ENCODE results near the gene PARP3.
A peak's percentile ranks its signal among the peaks of the same experiment; 100 is the strongest.
"Not testable (repeated sequence)": the region's sequence is repeated elsewhere in the genome, so short reads cannot be mapped to it uniquely, and the experiment has no call there.

PARP3 gene

DNA sequence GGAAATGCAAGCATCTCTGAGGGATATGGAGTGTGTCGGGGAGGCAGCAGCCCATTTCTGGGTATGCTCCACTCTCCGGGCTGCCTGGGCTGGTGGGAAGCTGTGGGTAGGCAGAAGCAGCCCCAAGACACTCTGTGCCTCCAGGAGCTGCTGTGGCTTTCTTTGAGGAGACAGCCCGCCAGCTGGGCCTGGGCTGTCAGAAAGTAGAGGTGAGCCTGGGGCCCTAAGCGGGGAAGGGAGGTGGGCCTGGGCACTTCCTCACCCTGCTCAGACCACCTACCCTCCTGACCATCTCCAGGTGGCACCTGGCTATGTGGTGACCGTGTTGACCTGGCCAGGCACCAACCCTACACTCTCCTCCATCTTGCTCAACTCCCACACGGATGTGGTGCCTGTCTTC lies 42.9 kb downstream of the PARP3 start:
- no peak for DNase-seq (ENCODE audit: low read depth in 2 of 2)

DNA sequence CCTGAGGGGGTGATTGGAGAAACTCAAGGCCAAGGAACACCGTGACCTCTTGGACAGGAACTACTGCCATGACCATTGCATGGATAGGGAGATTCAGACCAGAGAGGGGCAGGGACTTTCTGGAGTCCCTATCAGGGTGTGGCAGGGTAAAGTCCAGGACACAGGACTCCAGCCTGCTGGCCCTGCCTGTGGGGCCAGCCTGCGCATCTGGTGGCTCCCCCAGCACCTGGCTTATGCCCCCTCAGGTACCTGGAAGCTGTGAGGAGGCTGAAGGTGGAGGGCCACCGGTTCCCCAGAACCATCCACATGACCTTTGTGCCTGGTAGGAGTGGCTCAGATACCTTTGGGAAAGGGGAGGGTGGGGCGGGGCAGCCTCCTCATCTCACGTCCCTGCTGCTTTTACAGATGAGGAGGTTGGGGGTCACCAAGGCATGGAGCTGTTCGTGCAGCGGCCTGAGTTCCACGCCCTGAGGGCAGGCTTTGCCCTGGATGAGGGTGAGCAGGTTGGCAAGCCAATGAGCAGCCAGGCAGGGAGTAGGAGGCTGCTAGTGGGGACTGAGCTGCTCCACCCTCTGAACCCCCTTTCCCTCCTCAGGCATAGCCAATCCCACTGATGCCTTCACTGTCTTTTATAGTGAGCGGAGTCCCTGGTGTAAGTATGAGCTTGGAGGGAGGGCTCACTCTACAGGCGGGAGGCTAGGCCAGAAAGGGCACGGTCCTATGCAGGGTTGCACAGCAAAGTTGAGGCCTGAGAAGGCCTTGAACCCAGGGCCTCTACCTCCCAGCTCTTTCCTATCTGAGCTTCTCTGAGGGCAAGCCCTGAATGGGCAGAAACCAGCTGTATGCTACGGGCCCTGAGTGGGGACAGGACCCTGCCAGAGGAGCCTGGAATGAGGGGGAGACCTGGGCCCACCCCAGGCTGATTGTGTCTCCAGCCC lies 44.1 kb downstream of the PARP3 start:
- DNase-seq (ENCODE audit: low read depth in 2 of 2) = no peak

DNA sequence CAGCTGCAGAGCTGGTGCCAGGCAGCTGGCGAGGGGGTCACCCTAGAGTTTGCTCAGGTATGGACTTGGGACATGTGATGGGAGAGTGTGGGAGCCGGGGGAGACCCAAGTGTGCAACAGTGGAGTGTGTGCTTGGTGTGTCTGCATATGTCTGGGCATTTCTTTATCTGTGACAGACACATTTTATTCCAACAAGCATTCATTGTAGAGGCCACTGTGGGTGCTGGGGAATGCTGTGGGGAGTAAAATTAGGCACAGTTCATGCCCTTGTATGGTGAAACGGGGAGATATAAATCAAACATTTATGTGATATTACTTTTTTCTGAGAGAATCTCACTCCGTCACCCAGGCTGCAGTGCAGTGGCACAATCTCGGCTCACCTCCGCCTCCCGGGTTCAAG lies 45.4 kb downstream of the PARP3 start:
- no peak for DNase-seq (ENCODE audit: low read depth in 2 of 2)

DNA sequence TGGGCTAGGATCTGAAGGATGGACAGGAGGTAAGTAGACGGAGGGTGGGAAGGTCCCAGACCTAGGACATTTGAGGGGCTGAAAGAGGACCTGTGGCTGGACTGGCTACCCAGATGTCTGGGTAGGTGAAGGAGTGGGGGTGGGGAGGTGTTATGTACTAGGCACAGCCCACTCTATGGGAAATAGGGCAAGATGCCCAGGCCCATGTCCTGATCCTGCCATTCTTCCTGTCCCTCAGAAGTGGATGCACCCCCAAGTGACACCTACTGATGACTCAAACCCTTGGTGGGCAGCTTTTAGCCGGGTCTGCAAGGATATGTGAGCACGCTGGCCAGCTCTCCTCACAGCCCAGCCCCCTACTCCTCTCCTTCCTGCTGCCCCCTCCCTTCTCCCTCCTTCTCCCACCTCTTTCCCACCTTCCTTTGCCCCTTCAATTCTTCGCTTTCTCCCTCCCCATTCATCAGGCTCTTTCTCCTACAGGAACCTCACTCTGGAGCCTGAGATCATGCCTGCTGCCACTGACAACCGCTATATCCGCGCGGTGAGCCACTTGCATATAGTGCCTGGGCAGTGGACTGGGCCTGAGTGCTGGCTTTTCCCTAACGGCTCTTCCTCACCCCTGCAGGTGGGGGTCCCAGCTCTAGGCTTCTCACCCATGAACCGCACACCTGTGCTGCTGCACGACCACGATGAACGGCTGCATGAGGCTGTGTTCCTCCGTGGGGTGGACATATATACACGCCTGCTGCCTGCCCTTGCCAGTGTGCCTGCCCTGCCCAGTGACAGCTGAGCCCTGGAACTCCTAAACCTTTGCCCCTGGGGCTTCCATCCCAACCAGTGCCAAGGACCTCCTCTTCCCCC lies 46.4 kb downstream of the PARP3 start:
- no peak for DNase-seq (ENCODE audit: low read depth in 2 of 2)

DNA sequence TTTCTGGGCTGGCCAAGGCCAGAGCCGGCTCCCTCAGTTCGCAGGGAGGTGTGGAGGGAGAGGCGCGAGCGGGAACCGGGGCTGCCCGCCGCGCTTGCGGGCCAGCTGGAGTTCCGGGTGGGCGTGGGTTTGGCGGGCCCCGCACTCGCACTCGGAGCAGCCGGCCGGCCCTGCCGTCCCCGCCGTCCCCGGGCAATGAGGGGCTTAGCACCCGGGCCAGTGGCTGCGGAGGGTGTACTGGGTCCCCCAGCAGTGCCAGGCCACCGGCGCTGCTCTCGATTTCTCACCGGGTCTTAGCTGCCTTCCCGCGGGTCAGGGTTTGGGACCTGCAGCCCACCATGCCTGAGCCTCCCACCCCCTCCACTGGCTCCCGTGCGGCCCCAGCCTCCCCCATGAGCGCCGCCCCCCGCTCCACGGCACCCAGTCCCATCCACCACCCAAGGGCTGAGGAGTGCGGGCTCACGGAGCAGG lies 48.4 kb downstream of the PARP3 start:
- DNase-seq (ENCODE audit: low read depth in 2 of 2) = not testable (repeated sequence)

DNA sequence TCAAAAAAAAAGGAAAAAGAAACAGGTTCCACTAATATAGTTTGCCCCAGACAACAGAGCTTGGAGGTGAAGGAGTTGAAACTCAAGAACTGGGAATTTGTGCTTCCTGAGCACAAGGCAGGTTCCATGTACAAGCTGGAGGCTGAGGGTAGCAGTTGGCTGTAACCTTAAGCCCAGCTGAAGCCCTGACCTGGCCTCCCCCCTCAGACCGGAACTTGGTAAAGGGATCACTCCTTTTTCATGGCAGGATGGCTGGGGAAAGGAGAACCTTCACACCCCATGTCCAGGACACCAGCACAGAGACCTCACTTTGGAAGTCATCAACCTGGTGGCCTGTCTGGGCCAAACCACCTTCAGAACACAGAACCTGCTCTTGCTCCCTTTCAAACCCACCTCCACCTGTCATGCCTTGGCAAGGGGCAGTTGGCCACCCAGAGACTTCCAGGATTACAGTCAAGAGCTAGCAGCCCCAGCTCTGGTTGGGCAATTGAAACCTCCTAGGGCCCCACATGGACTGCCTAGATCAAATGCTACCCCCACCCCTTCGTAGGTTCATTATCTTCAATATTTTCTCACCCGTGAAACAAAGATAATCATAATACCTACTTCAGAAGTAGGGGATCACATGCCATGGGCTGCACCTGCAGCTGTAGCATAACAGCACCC lies 50.0 kb downstream of the PARP3 start:
- no peak for DNase-seq (ENCODE audit: low read depth in 2 of 2)

DNA sequence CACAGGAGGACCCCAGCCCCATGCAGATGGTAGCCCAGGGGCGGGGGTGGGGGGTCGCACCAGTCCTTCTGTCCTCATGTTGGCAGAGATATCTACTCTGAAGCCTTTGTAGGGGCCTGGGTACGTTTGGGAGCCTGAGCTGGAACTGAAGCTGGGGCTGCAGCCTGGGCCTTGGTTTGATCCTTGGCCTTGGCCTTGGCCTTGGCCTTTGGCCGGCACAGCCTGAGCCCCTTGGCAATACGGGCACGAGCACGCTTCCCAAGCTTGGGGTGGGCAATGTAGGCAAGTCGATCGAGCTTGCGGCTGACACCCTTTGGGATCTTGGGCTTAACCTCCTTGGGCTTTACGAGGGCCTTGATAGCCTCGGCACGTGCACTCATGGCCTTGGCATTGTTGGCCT lies 51.5 kb downstream of the PARP3 start:
- DNase-seq (ENCODE audit: low read depth in 2 of 2) = not testable (repeated sequence)

DNA sequence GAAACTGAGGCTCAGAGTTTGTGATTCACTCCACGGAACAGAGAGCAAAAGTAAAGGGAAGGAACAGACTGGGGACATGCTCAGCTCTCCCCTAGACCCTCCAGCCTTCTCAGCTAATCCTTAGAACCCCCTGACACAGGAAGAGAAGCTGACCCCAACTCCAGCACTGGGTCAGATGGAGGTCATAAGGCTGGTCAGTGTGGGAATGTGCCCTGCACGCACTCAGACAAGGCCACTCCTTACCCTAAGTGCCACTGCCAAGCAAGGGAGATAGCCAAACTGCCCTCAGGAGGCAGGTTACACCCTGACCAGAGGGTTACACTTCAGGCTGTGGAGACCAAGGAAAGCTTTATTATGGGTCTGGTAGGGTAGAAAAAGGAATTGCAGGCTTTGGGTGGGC lies 52.4 kb downstream of the PARP3 start:
- DNase-seq (ENCODE audit: low read depth in 2 of 2) = no peak

DNA sequence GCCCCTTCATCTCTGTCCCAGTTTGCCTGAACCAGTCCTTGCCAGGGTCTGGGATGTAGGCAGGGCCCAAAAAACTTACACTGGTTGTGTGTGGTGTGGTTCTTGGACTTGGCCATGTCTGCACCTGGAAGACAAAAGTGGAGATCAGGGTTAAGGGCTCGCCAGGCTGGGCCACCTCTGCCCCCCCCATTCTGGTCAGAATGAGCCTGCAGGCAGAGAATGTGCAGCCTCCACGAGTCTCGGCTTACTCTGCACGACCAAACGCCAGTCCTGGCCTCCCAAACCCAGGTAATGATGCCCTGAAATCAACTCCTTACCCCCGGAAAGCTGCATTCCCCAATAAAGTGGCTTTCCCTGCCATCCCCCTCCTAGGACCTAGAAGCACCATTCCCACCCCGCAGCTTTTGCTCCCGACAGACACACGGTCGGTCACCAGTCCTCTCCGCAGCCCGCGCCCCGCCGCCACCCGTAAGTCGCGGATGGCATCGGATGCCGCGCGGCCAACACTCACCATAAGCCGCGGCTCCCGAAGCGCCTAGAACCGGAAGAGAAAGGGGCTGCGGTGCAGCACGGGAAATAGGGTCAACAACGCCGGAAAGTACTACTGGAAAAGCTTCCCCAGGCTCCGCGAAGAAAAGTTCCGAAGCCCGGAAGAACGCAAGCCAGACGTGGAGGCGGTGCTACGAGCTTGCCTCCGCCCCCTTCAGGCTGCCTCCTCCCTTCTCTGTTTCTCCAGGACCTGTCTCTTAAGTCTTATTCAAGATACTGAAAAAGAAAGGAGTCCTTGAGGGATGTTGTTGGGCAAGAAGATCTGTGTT lies 53.4 kb downstream of the PARP3 start, which contains the start of gene RPL29:
TSS of gene RPL29 (minus strand) at position 550 of the 818 bp plus-strand sequence. CDS start at position 116, 434 bp downstream.
- DNase-seq (ENCODE audit: low read depth in 2 of 2) = peak; percentile 84 to 87

DNA sequence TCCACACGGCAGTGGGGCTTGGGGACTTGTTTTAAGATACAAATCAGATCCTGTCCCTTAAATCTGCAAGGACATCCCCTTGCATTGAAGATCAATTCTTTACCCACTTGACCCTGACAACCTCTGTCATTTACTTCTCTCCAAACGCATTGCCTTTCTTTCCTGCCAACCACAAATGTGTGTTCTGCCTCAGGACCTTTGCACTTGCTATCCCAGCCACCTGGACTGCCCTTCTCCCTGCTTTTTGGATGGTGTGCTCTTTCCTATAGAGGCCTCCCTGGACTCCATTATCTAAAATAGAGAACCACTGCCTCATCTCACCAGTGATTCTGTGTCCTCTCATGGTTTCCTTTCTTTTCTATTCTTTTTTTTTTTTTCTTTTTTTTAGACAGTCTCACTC lies 55.0 kb downstream of the PARP3 start:
- no peak for DNase-seq (ENCODE audit: low read depth in 2 of 2)

DNA sequence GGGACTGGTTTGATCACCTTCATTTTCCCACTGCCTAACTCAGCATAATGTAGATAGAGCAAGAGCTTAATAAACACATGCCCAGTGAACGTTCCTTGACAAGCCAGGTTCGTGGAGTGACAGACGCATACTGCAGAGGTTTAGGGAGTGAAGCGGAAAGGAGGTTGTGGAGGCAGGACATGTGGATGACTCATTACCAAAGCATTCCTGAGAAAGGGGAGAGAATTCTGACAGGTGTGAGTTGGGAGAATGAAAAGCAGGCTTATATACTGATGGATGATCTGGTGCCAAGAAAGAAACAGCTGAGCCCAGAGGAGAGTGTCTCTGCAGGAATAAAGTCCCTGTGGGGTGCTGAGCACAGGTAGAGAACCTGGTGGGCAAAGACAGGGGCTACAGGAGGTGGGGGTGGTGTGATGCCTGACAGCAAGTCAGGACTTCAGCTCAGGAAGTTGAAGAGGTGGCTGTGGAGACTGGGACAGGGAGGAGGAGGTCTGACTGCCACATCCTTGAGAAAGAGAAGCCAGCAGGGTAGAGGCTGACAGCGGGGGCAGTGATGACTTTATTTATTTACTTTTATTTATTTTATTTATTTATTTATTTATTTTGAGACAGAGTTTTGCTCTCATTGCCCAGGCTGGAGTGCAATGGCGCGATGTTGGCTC lies 55.9 kb downstream of the PARP3 start:
- DNase-seq (ENCODE audit: low read depth in 2 of 2) = no peak

Measured in stimulated activated CD4-positive, alpha-beta T cell treated with anti-CD3 and anti-CD28 coated beads, Interleukin-4, amount 100 ng/mL, for 48 hours (primary cell).